Measurements from ENCODE around the gene NFIX.

DNA sequence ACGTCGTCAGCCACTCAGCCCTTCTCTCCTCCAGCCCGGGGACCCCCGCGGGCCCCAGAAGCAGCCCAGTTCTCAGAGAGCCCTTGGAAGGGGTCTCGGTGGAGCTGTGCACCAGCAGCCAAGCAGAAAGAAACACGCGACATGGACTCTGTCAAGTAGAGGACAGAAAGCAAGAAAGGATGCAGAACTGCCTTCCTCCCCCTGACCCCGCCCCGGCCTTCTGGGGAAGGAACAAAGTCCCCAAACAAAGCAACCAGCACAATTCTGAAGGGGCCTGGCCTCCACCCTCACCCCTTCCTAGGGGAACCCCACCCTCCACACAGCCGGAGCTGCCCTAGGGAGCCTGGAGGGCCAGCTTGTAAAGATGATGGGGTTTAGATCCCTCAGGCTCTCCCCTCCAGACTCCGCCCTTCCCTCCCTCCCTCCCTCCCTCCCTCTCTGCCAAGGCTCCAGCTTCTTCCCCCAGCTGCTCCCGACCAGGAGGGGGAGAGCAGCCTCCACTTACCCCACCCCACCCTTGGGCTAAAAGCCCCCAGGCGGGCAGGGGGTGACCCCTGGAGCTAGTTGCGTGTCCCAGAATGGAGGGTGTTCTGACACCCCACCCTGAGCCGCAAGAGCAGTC is 99.6 kb downstream of the NFIX start:
- TF ChIP-seq, protein P1, sequence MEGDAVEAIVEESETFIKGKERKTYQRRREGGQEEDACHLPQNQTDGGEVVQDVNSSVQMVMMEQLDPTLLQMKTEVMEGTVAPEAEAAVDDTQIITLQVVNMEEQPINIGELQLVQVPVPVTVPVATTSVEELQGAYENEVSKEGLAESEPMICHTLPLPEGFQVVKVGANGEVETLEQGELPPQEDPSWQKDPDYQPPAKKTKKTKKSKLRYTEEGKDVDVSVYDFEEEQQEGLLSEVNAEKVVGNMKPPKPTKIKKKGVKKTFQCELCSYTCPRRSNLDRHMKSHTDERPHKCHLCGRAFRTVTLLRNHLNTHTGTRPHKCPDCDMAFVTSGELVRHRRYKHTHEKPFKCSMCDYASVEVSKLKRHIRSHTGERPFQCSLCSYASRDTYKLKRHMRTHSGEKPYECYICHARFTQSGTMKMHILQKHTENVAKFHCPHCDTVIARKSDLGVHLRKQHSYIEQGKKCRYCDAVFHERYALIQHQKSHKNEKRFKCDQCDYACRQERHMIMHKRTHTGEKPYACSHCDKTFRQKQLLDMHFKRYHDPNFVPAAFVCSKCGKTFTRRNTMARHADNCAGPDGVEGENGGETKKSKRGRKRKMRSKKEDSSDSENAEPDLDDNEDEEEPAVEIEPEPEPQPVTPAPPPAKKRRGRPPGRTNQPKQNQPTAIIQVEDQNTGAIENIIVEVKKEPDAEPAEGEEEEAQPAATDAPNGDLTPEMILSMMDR (IDR thresholded peaks at IDR 0.05): no peak
- TF ChIP-seq POLR2A (IDR thresholded peaks at IDR 0.05) (no peak), POLR2AphosphoS5 (IDR thresholded peaks at IDR 0.05) (no peak), EP300 (IDR thresholded peaks at IDR 0.05) (no peak)
